Measurements from ENCODE around the gene HBA1. TPM values are rescaled to one million over a fixed set of nuclear protein-coding genes. Genes with fewer than 3 reads are reported as not detected.

The HBA1 gene
- total and polyA plus RNA-seq, 2 donors (not counting 3 experiments of a cell fraction or from before 2014, with no cell fraction given), result not detected

DNA sequence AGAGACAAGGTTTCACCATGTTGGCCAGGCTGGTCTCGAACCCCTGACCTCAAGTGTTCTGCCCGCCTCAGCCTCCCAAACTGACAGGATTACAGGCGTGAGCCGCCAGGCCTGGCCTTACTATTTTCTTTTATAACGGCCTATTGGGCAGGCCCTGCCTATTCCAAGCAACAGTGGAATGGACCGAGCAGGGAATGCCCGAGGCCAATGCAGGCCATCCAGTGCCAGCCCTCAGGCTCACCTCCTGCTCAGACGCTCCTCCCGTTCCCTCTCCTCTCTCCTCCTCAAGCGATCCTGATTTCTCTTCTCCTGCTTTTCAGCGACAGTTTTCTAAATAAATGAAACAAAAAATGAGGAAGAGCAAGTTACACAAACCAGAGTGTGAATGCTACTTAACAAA is 16.2 kb downstream of the HBA1 start:
- dilution Hi-C loops (cut with MboI; ENCODE audit: extremely low pct_ligation_motif_present, low sequenced_read_pairs), result no loop called here

GRCh38 chr16:193441-193840 is 17.0 kb downstream of the HBA1 start:
- dilution Hi-C loops (cut with MboI; ENCODE audit: extremely low pct_ligation_motif_present, low sequenced_read_pairs), result no loop called here
- Histone ChIP-seq H3K9me3 (replicated peaks; ENCODE audit: control insufficient read depth, insufficient read depth, low read length) (no peaks in the 10 kb centered on the region), H3K27ac (ENCODE audit: insufficient read depth, low read depth, low read length) (no peak overlapping the region), H2AFZ (ENCODE audit: low read depth, low read length) (no peak overlapping the region), H3K4me2 (ENCODE audit: insufficient read depth, low read length) (no peak overlapping the region), H3K36me3 (ENCODE audit: control insufficient read depth in 2 of 2, extremely low read depth in 1 of 2, insufficient read depth in 2 of 2, low read length in 2 of 2) (peaks cover 23 to 59% of the 10 kb centered on the region in 2 experiments), H3K4me3 (replicated peaks in 1 of 3; ENCODE audit: insufficient read depth in 1 of 3, low read depth in 1 of 3, low read length in 3 of 3) (no peak overlapping the region), H3K79me2 (ENCODE audit: control insufficient read depth, insufficient read depth, low read length) (no peaks in the 10 kb centered on the region), H3K4me1 (ENCODE audit: control insufficient read depth, extremely low read depth, insufficient read depth, low read length) (no peaks in the 10 kb centered on the region), H4K20me1 (replicated peaks; ENCODE audit: control insufficient read depth, extremely low read depth, insufficient read depth, low read length) (no peaks in the 10 kb centered on the region), H3K27me3 (ENCODE audit: control insufficient read depth in 2 of 2, insufficient read depth in 2 of 2, low read length in 2 of 2) (no peaks in the 10 kb centered on the region), H3K9ac (replicated peaks; ENCODE audit: extremely low read depth, insufficient read depth, low read length) (no peak overlapping the region), H3K9me1 (replicated peaks; ENCODE audit: control insufficient read depth, extremely low read depth, insufficient read depth, low read length) (no peaks in the 10 kb centered on the region)
- FAIRE-seq (no peak), DNase-seq (ENCODE audit: low read depth, low spot score) (no peak)
- TF ChIP-seq POLR2A (IDR thresholded peaks at IDR 0.05; ENCODE audit: low read depth, low read length), result no peak
- no peak for TF ChIP-seq GATA2 (IDR thresholded peaks at IDR 0.05; ENCODE audit: insufficient read depth, insufficient read length, low read depth, low read length)
- TF ChIP-seq MAX (IDR thresholded peaks at IDR 0.05; ENCODE audit: insufficient read depth, insufficient read length), result no peak
- TF ChIP-seq MYC (IDR thresholded peaks at IDR 0.05; ENCODE audit: low read depth, low read length), result no peak
- TF ChIP-seq EZH2 (IDR thresholded peaks at IDR 0.05; ENCODE audit: borderline replicate concordance, low read depth, low read length, severe bottlenecking), result no peak
- no peak for TF ChIP-seq POLR2AphosphoS5 (IDR thresholded peaks at IDR 0.05; ENCODE audit: insufficient read depth, low read depth, low read length)
- TF ChIP-seq FOS (IDR thresholded peaks at IDR 0.05; ENCODE audit: borderline replicate concordance, insufficient read depth, low read length), result no peak
- TF ChIP-seq JUN (IDR thresholded peaks at IDR 0.05; ENCODE audit: borderline replicate concordance, insufficient read depth, insufficient read length, low read depth), result no peak
- no peak for TF ChIP-seq CTCF (IDR thresholded peaks at IDR 0.05; ENCODE audit: extremely low read depth in 1 of 2, insufficient read depth in 1 of 2, low read depth in 1 of 2, low read length in 2 of 2)
- intact Hi-C loops (cut with micrococcal nuclease), result no loop called here
- CTCF ChIA-PET, result interaction anchor here (1.0 kb wide), 1 partner anchor 86 kb away, joined by 3 read pairs; no protein-coding TSS in a partner anchor
- no TSS peak for BruUV-seq (replicated peaks)
- POLR2A ChIA-PET, result no interaction called here

More for the DNA sequence above, 16.2 kb downstream of the HBA1 start:
- TF ChIP-seq POLR2A (IDR thresholded peaks at IDR 0.05; ENCODE audit: low read depth, low read length), result no peak
- TF ChIP-seq POLR2AphosphoS5 (IDR thresholded peaks at IDR 0.05; ENCODE audit: insufficient read depth, low read depth, low read length), result no peak
- TF ChIP-seq MAX (IDR thresholded peaks at IDR 0.05; ENCODE audit: insufficient read depth, insufficient read length), result no peak
- H3K27me3 ChIP-seq (ENCODE audit: control insufficient read depth in 2 of 2, insufficient read depth in 2 of 2, low read length in 2 of 2), result no peaks in the 10 kb centered on the region
- no peak overlapping the region for H3K27ac ChIP-seq (ENCODE audit: insufficient read depth, low read depth, low read length)
- no peaks in the 10 kb centered on the region for H3K9me3 ChIP-seq (replicated peaks; ENCODE audit: control insufficient read depth, insufficient read depth, low read length)
- POLR2A ChIA-PET, result no interaction called here
- no peak overlapping the region for H3K4me2 ChIP-seq (ENCODE audit: insufficient read depth, low read length)
- no peak overlapping the region for H2AFZ ChIP-seq (ENCODE audit: low read depth, low read length)
- no peaks in the 10 kb centered on the region for H4K20me1 ChIP-seq (replicated peaks; ENCODE audit: control insufficient read depth, extremely low read depth, insufficient read depth, low read length)
- no peak overlapping the region for H3K9ac ChIP-seq (replicated peaks; ENCODE audit: extremely low read depth, insufficient read depth, low read length)
- CTCF ChIA-PET, result interaction anchor here (1.0 kb wide), 1 partner anchor 85 kb away, joined by 3 read pairs; no protein-coding TSS in a partner anchor
- no peak for DNase-seq (ENCODE audit: low read depth, low spot score)
- peaks cover 20 to 60% of the 10 kb centered on the region in 2 experiments for H3K36me3 ChIP-seq (ENCODE audit: control insufficient read depth in 2 of 2, extremely low read depth in 1 of 2, insufficient read depth in 2 of 2, low read length in 2 of 2)
- no peaks in the 10 kb centered on the region for H3K4me1 ChIP-seq (ENCODE audit: control insufficient read depth, extremely low read depth, insufficient read depth, low read length)
- FAIRE-seq, result no peak
- no peak overlapping the region for H3K4me3 ChIP-seq (replicated peaks in 1 of 3; ENCODE audit: insufficient read depth in 1 of 3, low read depth in 1 of 3, low read length in 3 of 3)
- intact Hi-C loops (cut with micrococcal nuclease), result no loop called here
- H3K9me1 ChIP-seq (replicated peaks; ENCODE audit: control insufficient read depth, extremely low read depth, insufficient read depth, low read length), result no peaks in the 10 kb centered on the region
- BruUV-seq (replicated peaks), result no TSS peak
- no peaks in the 10 kb centered on the region for H3K79me2 ChIP-seq (ENCODE audit: control insufficient read depth, insufficient read depth, low read length)

Measured in endothelial cell of umbilical vein (primary cell).